ENCODE results near the gene CADPS.
A peak's percentile ranks its signal among the peaks of the same experiment; 100 is the strongest.

CADPS gene

DNA sequence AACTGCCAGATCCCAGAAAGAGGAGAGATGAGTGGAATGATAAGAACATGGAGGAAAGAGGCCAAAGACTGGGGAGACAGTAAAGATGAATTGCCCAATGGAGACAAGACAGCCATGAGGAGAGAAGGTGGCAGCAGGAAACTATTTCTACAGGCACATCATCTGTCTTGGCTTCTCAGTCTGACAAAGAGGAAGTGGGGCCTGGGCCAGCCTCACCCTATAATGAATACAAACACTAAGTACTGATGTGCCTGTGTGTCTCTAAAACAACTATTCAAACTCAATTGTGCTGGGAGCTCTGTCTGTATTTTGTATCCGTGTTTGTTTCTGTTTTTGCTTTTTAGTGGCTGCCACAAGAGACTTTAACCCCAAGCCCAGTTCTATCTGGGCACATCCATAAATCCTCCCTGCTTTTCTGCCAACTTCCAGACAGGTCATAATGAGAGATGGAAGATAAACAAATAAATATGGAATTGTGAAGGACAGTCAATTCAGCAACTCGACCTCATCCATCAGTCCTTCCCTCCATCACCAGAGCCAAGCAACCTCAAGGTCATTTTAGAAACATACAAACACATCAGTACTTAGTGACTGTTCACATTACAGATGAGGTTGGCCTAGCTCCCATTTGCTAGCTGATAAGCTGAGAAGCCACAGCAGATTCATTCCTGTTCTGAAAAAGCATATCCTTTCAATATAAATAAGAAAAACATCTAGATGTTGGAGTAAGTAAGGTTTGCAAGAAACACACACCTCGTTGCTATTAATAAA is 116.7 kb downstream of the CADPS start:
- peaks cover 8% of the 10 kb centered on the region for H3K4me1 ChIP-seq
- TF ChIP-seq CTCF (IDR thresholded peaks at IDR 0.05; ENCODE audit: low read depth, low read length), result no peak
- H3K36me3 ChIP-seq, result no peaks in the 10 kb centered on the region
- no peaks in the 10 kb centered on the region for H3K27me3 ChIP-seq
- H3K4me3 ChIP-seq (ENCODE audit: low read depth, low read length), result no peak overlapping the region
- DNase-seq, result peak; percentile 46
- no peaks in the 10 kb centered on the region for H3K9me3 ChIP-seq

DNA sequence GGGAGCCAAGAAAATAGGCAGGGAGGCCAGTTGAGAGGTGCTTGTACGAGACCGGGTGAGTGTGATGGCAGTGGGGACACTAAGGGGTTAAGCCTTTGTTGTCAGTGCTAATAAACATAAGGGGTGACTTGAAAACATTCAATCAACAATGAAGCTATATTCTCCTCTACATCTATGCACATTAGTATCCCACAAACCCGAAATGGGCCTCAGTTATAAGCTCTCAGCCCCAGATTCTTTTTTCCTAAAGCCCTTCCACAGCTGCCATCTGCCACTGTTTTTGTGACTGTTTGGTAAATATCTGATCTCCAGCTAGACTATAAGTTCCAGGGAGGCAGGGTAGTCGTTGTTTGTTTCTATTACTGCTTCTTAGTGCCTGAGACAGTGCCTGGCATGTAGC is 118.2 kb downstream of the CADPS start:
- H3K27me3 ChIP-seq, result no peaks in the 10 kb centered on the region
- peaks cover 8% of the 10 kb centered on the region for H3K4me1 ChIP-seq
- no peaks in the 10 kb centered on the region for H3K9me3 ChIP-seq
- no peaks in the 10 kb centered on the region for H3K36me3 ChIP-seq
- no peak for TF ChIP-seq CTCF (IDR thresholded peaks at IDR 0.05; ENCODE audit: low read depth, low read length)
- no peak for DNase-seq
- no peak overlapping the region for H3K4me3 ChIP-seq (ENCODE audit: low read depth, low read length)

DNA sequence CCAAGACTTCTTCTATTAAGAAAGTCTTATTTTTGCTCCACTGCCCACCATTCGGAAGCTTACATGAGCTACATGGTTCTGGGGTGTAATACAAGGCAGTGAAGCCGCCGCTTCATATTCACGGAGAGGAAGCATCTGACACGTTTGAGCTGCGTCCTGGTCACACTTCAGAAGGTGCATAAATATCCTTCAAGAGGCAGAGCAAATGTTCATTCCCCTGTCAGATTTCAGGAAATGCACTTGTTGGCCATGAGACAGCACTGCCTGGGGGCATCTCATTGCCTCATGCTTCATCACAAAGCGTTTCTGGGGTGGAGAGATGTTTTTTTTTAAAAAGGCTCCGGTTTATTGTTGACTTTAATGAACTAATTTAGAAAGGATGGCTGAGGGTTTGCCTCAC is 119.9 kb downstream of the CADPS start:
- peak; percentile 63 for DNase-seq
- no peaks in the 10 kb centered on the region for H3K9me3 ChIP-seq

GRCh38 chr3:62749657-62750056 is 125.6 kb downstream of the CADPS start:
- DNase-seq, result no peak
- TF ChIP-seq CTCF (IDR thresholded peaks at IDR 0.05; ENCODE audit: low read depth, low read length), result no peak
- H3K36me3 ChIP-seq, result no peaks in the 10 kb centered on the region
- H3K4me3 ChIP-seq (ENCODE audit: low read depth, low read length), result no peak overlapping the region
- H3K4me1 ChIP-seq, result peaks cover 7% of the 10 kb centered on the region
- no peaks in the 10 kb centered on the region for H3K9me3 ChIP-seq
- no peaks in the 10 kb centered on the region for H3K27me3 ChIP-seq

More for the DNA sequence above, 119.9 kb downstream of the CADPS start:
- H3K36me3 ChIP-seq, result no peaks in the 10 kb centered on the region
- no peaks in the 10 kb centered on the region for H3K27me3 ChIP-seq
- H3K4me3 ChIP-seq (ENCODE audit: low read depth, low read length), result no peak overlapping the region
- H3K4me1 ChIP-seq, result peaks cover 4% of the 10 kb centered on the region; the same call in 1 of the 2 replicates
- TF ChIP-seq CTCF (IDR thresholded peaks at IDR 0.05; ENCODE audit: low read depth, low read length), result no peak

DNA sequence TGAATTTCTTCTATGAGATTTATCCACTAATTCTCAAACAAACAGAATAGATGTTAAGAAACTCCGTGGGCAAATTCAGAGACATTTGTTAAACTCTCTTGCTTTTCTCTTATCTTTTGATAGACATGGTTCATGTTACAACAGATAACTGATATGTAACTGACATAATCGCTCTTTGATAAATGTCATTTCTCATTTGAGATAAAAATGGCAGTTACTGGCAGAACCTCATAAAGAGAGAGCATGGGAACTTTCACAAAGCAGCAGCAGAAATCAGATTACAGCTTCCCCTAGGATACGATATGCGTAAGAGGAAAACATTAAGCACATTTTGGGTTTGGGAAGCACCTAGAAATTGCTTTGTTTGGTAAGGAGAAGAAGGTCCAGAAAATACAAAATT is 126.1 kb downstream of the CADPS start:
- no peak overlapping the region for H3K4me3 ChIP-seq (ENCODE audit: low read depth, low read length)
- H3K4me1 ChIP-seq, result peaks cover 7% of the 10 kb centered on the region
- TF ChIP-seq CTCF (IDR thresholded peaks at IDR 0.05; ENCODE audit: low read depth, low read length), result no peak
- no peaks in the 10 kb centered on the region for H3K27me3 ChIP-seq
- H3K9me3 ChIP-seq, result no peaks in the 10 kb centered on the region
- no peak for DNase-seq
- H3K36me3 ChIP-seq, result no peaks in the 10 kb centered on the region

- no peaks in the 10 kb centered on the region for H3K9me3 ChIP-seq
- H3K36me3 ChIP-seq, result no peaks in the 10 kb centered on the region
- TF ChIP-seq CTCF (IDR thresholded peaks at IDR 0.05; ENCODE audit: low read depth, low read length), result no peak
- no peaks in the 10 kb centered on the region for H3K4me1 ChIP-seq
- no peaks in the 10 kb centered on the region for H3K27me3 ChIP-seq
- H3K4me3 ChIP-seq (ENCODE audit: low read depth, low read length), result no peak overlapping the region
- DNase-seq, result no peak
Measured at GRCh38 chr3:62737449-62737848, 137.8 kb downstream of the CADPS start.

Data from BE2C (cell line).